MM.1S (cell line): ENCODE measurements around the gene TNFRSF8.

Source experiments
- CTCF ChIP-seq: fragments of 300-600 bp; sonication (generic); IDR thresholded peaks from 2 replicates; pipeline ENCODE4 v1.5.1; 2016; ENCODE audit warnings: antibody characterized with exemption, low read length, mixed read lengths
- EZH2 ChIP-seq: fragments of 300-600 bp; sonication (generic); optimal IDR thresholded peaks from 2 replicates; pipeline ENCODE3; 2017; ENCODE audit warnings: low read depth, mild to moderate bottlenecking, antibody characterized with exemption, low read length, mixed read lengths

- no peak for TF ChIP-seq CTCF
- TF ChIP-seq EZH2: no peak
These were observed 110.0 kb downstream of the TNFRSF8 start for GRCh38 chr1:12173041-12173509.
